DOHH2 (cell line): ENCODE measurements around the gene DYNLL2.

Source experiments
- H3F3A ChIP-seq: fragments of 200-600 bp; sonication (generic), shearing (Covaris generic); 2 replicates; pipeline ENCODE4 v1.6.0; 2016; ENCODE audit warnings: antibody characterized with exemption, mild to moderate bottlenecking; ENCODE audit not compliant: control insufficient read depth, insufficient read depth
- H3K27ac ChIP-seq: fragments of 200-600 bp; sonication (generic); 2 replicates; pipeline ENCODE4 v1.5.1; 2014; ENCODE audit warnings: low read depth, mild to moderate bottlenecking, low read length, moderate library complexity
- H3K27me3 ChIP-seq: fragments of 200-600 bp; sonication (generic); 2 replicates; pipeline ENCODE4 v1.6.1; 2014; ENCODE audit warnings: mild to moderate bottlenecking, low read length, mixed read lengths; ENCODE audit not compliant: control insufficient read depth
- H3K36me3 ChIP-seq: fragments of 200-600 bp; sonication (generic); 2 replicates; pipeline ENCODE4 v1.6.1; 2014; ENCODE audit warnings: mild to moderate bottlenecking, low read length, moderate library complexity, mixed read lengths; ENCODE audit not compliant: control insufficient read depth
- H3K4me1 ChIP-seq: fragments of 200-600 bp; sonication (generic); 2 replicates; pipeline ENCODE4 v1.6.1; 2014; ENCODE audit warnings: mild to moderate bottlenecking, low read length, mixed read lengths; ENCODE audit not compliant: control insufficient read depth
- H3K4me2 ChIP-seq: fragments of 200-600 bp; sonication (generic); 2 replicates; pipeline ENCODE4 v1.6.0; 2014; ENCODE audit warnings: mild to moderate bottlenecking, low read length, moderate library complexity
- H3K4me3 ChIP-seq: fragments of 200-600 bp; sonication (generic); 2 replicates; pipeline ENCODE4 v1.5.1; 2014; ENCODE audit warnings: mild to moderate bottlenecking, low read length, mixed read lengths
- H3K79me2 ChIP-seq: fragments of 200-600 bp; sonication (generic); 2 replicates; pipeline ENCODE4 v1.6.1; 2014; ENCODE audit warnings: mild to moderate bottlenecking, low read length, mixed read lengths; ENCODE audit not compliant: control insufficient read depth
- H3K9me2 ChIP-seq: fragments of 200-600 bp; sonication (generic); replicated peaks from 2 replicates; pipeline ENCODE4 v1.6.1; 2014; ENCODE audit warnings: mild to moderate bottlenecking, low read length, mixed read lengths; ENCODE audit not compliant: control insufficient read depth
- H3K9me3 ChIP-seq: fragments of 200-600 bp; sonication (generic); 2 replicates; pipeline ENCODE4 v1.6.1; 2014; ENCODE audit warnings: antibody characterized with exemption, low read length, mixed read lengths; ENCODE audit not compliant: control insufficient read depth, insufficient read depth
- H4K20me1 ChIP-seq: fragments of 200-600 bp; sonication (generic); 2 replicates; pipeline ENCODE4 v1.6.0; 2014; ENCODE audit warnings: low read depth, mild to moderate bottlenecking, antibody characterized with exemption, low read length, moderate library complexity; ENCODE audit not compliant: control insufficient read depth, insufficient read depth
- CTCF ChIP-seq: fragments of 200-600 bp; sonication (generic); IDR thresholded peaks from one replicate; pipeline ENCODE4 v1.5.1; 2014; ENCODE audit warnings: antibody characterized with exemption, mild to moderate bottlenecking, low read depth, low read length; ENCODE audit not compliant: poor library complexity, severe bottlenecking
- EZH2phosphoT487 ChIP-seq: fragments of 200-600 bp; sonication (generic); IDR thresholded peaks from 2 replicates; pipeline ENCODE4 v1.6.1; 2017; ENCODE audit warnings: borderline replicate concordance, mild to moderate bottlenecking, antibody characterized with exemption, low read length, moderate library complexity, mixed read lengths

Gene DYNLL2

GRCh38 chr17:58083491-58084316, 485 bp downstream of the DYNLL2 start:
- Histone ChIP-seq H3K27ac (peak overlapping the region; percentile 51; the same call in 1 of the 2 replicates), H3K4me2 (peak overlapping the region; percentile 99), H3K36me3 (peaks cover 53% of the 10 kb centered on the region), H4K20me1 (peaks cover 42% of the 10 kb centered on the region), H3K4me3 (peak overlapping the region; percentile 86), H3K79me2 (peaks cover 56% of the 10 kb centered on the region), H3K9me2 (no peaks in the 10 kb centered on the region), H3K4me1 (peaks cover 22% of the 10 kb centered on the region), H3K9me3 (no peaks in the 10 kb centered on the region), H3K27me3 (peaks cover 16% of the 10 kb centered on the region), H3F3A (no peaks in the 10 kb centered on the region)
- TF ChIP-seq CTCF (no peak), EZH2phosphoT487 (no peak)

GRCh38 chr17:58084317-58084981, 1.2 kb downstream of the DYNLL2 start:
- Histone ChIP-seq H3K4me3 (peak overlapping the region; percentile 86), H3F3A (no peaks in the 10 kb centered on the region), H3K27ac (0 out of 2 replicates have a peak overlapping the region, but pooled peaks have one; percentile 51), H3K27me3 (peaks cover 9% of the 10 kb centered on the region), H3K36me3 (peaks cover 60% of the 10 kb centered on the region), H3K9me3 (no peaks in the 10 kb centered on the region), H3K79me2 (peaks cover 63% of the 10 kb centered on the region), H3K9me2 (no peaks in the 10 kb centered on the region), H3K4me2 (peak overlapping the region; percentile 99), H4K20me1 (peaks cover 45% of the 10 kb centered on the region), H3K4me1 (peaks cover 22% of the 10 kb centered on the region)
- TF ChIP-seq EZH2phosphoT487 (no peak), CTCF (peak; percentile 64)

- Histone ChIP-seq H3K27me3 (peaks cover 3% of the 10 kb centered on the region), H3K4me2 (peak overlapping the region; percentile 99), H3K9me3 (no peaks in the 10 kb centered on the region), H3K4me1 (peaks cover 22% of the 10 kb centered on the region), H3K36me3 (peaks cover 67% of the 10 kb centered on the region), H3K27ac (no peak overlapping the region), H3K9me2 (no peaks in the 10 kb centered on the region), H4K20me1 (peaks cover 45% of the 10 kb centered on the region), H3K79me2 (peaks cover 70% of the 10 kb centered on the region), H3K4me3 (peak overlapping the region; percentile 86), H3F3A (no peaks in the 10 kb centered on the region)
- TF ChIP-seq EZH2phosphoT487: no peak
- TF ChIP-seq CTCF: no peak
Observed at GRCh38 chr17:58085039-58085715, 2.0 kb downstream of the DYNLL2 start.
